Brain microvascular endothelial cell (primary cell): ENCODE results near the gene CHTF18.

Experiments used
- DNase-seq: peaks from one replicate; pipeline ENCODE4 v3.0.0-alpha.2; 2020
- H3K27ac ChIP-seq: fragments of 250-450 bp; sonication (Bioruptor Pico); 2 replicates; pipeline ENCODE4 v1.5.1; 2020; ENCODE audit warnings: mild to moderate bottlenecking, moderate library complexity
- H3K27me3 ChIP-seq: fragments of 250-450 bp; sonication (Bioruptor Pico); replicated peaks from 2 replicates; pipeline ENCODE4 v1.5.1; 2020; ENCODE audit warnings: mild to moderate bottlenecking
- H3K36me3 ChIP-seq: fragments of 250-450 bp; sonication (Bioruptor Pico); replicated peaks from 2 replicates; pipeline ENCODE4 v1.5.1; 2020; ENCODE audit warnings: mild to moderate bottlenecking
- H3K4me3 ChIP-seq: 2 replicates; pipeline ENCODE4 v1.5.1; 2011; ENCODE audit warnings: low read depth, mild to moderate bottlenecking, control low read depth, low read length, moderate library complexity
- CTCF ChIP-seq: IDR thresholded peaks from 2 replicates; pipeline ENCODE4 v1.5.1; 2011; ENCODE audit warnings: low read depth, mild to moderate bottlenecking, moderate library complexity, low read length, control low read depth, inconsistent platforms; ENCODE audit errors: missing control alignments
- in situ Hi-C: cut with HindIII; loops from 2 replicates; pipeline ENCODE4 v1.10.0; 2017; ENCODE audit warnings: low sequenced_read_pairs, low pct_ligation_motif_present

Gene CHTF18

GRCh38 chr16:763369-764183, 24.8 kb upstream of the CHTF18 start:
- DNase-seq: no peak
- Histone ChIP-seq H3K27ac (no peak overlapping the region), H3K27me3 (no peaks in the 10 kb centered on the region), H3K36me3 (no peaks in the 10 kb centered on the region), H3K4me3 (no peak overlapping the region)
- TF ChIP-seq CTCF: no peak
- in situ Hi-C loops: no loop called here

GRCh38 chr16:764184-764750, 24.2 kb upstream of the CHTF18 start:
- in situ Hi-C loops: no loop called here

GRCh38 chr16:764848-765487, 23.5 kb upstream of the CHTF18 start:
- H3K36me3 ChIP-seq: no peaks in the 10 kb centered on the region
- H3K27me3 ChIP-seq: no peaks in the 10 kb centered on the region
- no peak for DNase-seq
- H3K4me3 ChIP-seq: no peak overlapping the region
- no peak overlapping the region for H3K27ac ChIP-seq
- in situ Hi-C loops: no loop called here
- TF ChIP-seq CTCF: no peak

More at GRCh38 chr16:764184-764750, 24.2 kb upstream of the CHTF18 start:
- Histone ChIP-seq H3K4me3 (no peak overlapping the region), H3K27me3 (no peaks in the 10 kb centered on the region), H3K27ac (no peak overlapping the region), H3K36me3 (no peaks in the 10 kb centered on the region)
- no peak for DNase-seq
- TF ChIP-seq CTCF: no peak

GRCh38 chr16:765488-765865, 22.9 kb upstream of the CHTF18 start:
- H3K36me3 ChIP-seq: no peaks in the 10 kb centered on the region
- no peak for TF ChIP-seq CTCF
- no peaks in the 10 kb centered on the region for H3K27me3 ChIP-seq
- in situ Hi-C loops: no loop called here
- DNase-seq: no peak
- H3K4me3 ChIP-seq: no peak overlapping the region
- no peak overlapping the region for H3K27ac ChIP-seq

- no peak for DNase-seq
- no peaks in the 10 kb centered on the region for H3K36me3 ChIP-seq
- TF ChIP-seq CTCF: no peak
- no peaks in the 10 kb centered on the region for H3K27me3 ChIP-seq
- no peak overlapping the region for H3K4me3 ChIP-seq
- H3K27ac ChIP-seq: no peak overlapping the region
- in situ Hi-C loops: no loop called here
Observed at GRCh38 chr16:766008-766819, 22.2 kb upstream of the CHTF18 start.
